HG03045 (cell line): ENCODE data around the gene DNAH7.
"Not testable (repeated sequence)": the region's sequence is repeated elsewhere in the genome, so short reads cannot be mapped to it uniquely, and the experiment has no call there.

Experiments
- ATAC-seq: cut with Tn5 transposase; IDR thresholded peaks from one replicate; pipeline ENCODE4 v1.9.1; 2021; ENCODE audit warnings: mild to moderate bottlenecking, moderate library complexity; ENCODE audit not compliant: unreplicated experiment

Gene DNAH7

DNA sequence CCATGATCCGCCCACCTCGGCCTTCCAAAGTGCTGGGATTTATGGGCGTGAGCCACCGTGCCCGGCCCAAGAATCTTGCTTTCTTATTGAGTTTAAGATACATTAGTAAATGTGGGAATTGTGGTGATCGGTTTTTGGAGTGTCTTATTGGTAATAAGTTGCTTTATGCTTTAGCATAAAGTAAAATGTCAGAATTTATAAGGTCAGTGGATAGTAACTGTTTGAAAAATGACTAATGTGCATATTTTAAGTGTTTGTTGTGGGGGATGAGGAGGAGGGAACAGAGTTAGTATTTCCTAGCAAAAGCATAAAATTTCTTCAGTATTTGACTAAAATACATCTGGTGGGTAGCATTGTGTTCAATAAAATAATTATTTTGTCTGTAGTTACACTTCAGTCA, 334.2 kb downstream of the DNAH7 start:
- ATAC-seq: no peak

GRCh38 chr2:195733831-195734230, 334.8 kb downstream of the DNAH7 start:
- no peak for ATAC-seq

DNA sequence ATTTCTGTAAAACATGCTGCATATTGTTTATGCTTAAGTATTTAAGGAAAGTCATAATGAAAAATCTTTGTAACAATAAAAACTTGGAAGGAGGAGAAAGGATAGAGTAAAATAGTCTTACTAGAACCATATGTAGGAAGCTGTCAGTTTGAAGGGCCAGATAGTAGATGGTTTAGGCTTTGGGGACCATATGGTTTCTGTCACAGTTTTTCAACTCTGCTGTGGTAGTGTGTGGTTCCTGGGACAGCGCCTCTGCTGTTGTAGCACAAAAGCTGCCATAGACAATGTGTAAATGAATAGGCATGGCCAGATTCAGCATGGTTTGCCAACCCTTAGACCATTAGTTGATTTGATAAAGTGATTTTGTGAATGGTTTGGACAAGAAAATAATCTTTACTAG, 336.1 kb downstream of the DNAH7 start:
- no peak for ATAC-seq

GRCh38 chr2:195730912-195731311, 337.7 kb downstream of the DNAH7 start:
- ATAC-seq: no peak

DNA sequence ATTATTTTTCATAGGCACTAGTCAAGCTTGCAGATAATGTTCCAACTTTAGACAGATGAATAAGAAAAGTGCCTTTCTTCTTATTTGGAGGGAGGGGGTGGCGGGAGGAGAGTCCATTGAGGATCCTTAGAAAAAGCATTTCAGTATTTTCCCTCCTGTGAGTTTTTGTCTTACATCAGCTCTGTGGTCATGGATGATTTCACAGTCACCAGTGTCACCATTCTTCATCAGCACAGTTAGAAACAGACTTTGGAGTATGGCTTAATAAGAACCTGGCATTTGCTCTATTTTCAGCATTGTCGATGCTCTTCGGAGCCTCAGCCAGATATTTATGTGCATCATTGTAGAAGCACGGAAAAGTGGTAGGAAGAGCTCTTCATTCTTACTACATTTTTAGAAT, 341.5 kb downstream of the DNAH7 start:
- no peak for ATAC-seq

DNA sequence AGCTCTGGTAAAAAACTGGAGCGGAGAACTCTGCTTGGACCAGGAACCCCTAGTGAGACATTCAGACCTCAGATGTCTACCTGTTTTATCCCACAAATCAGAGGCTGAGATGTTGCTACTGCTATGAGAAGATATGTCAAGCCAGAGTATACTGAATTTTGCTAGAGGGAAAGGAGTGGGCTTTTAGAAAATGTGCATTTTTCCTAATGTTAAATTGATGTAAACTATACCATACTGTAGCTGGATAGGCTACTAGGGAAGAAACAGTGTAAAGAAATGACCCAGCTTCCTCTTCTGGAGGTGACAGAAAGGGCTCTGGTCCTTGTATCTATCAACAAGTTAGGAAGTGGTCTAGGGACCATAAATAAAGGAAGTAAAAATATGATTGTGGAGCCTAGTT, 346.6 kb downstream of the DNAH7 start:
- ATAC-seq: no peak

GRCh38 chr2:195721042-195721441, 347.6 kb downstream of the DNAH7 start:
- no peak for ATAC-seq

DNA sequence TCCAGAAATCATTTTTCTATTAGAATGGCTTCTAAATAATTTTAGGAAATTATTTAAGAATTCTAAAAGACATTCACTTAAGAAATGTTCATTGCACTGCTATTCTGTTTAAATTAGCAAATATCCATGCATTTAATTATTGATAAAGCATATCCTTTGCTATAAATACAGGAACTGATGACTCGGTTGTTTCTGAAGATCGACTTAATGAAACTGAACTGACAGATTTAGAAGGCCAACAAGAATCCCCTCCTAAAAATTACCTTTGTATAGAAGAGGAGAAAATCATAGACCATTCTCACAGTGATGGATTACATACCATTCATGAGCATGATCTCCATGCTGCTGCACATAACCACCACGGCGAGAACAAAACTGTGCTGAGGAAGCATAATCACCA, 352.2 kb downstream of the DNAH7 start:
- ATAC-seq: no peak

DNA sequence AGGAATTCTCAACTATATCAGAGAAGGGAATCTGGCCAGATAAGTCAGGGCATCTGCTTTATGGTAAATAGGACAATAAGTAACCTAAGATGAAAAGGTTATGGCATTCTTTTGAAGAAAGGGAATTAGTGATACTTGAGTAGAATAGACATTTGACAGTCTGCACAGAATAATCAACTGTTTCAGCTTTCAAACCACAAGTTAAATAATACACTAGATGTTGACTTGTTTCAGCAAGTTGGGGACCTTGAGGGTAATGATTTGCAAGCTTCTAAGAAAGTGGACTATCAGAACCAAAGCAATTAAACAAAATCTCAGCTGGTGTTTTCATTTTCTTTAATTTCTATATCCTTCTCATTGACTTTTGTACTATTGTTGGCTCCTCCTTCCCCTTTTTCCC, 357.2 kb downstream of the DNAH7 start:
- ATAC-seq: no peak

DNA sequence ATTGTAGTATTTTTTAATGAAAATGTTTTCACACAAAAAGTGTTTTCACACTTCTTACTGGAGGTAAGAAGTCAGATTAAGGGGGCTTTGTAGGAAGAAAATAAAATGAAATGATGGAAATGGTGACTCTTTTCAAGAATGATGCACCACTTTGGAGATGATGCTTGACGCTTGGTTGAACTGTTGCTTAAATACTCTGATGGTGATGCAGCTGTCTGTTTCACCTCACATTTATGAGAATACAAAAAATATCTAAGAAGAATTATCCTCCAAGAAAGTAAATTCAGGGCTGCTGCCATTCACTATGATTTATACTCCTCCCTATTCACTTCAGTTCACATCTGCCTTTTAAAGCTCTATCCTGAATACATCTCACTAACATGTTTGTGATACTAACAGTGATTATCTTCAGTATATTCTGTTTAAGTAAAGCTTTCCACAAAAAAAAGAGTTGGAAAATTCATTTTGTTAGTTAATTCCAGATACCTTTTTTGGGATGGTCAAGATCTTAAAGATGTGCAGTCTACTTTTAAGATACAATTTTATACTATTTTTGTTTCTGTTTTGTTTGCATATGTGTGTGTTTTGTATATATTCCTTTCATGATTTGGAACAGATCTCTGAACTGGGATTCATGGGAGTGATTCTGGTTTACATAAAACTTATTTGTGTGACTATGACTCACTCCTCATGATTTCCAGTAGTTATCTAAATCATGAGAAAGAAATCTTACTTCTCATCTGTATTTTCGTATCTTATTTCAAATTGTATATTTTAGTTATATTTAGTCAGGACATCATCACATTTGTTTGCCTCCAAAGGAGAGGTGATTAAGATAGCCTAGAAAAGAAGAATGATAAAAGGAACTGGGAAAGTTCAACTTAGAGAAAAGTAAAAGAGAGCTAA, 358.5 kb downstream of the DNAH7 start:
- ATAC-seq: no peak

- ATAC-seq: no peak
These were observed 362.3 kb downstream of the DNAH7 start for GRCh38 chr2:195706161-195706900.

- no peak for ATAC-seq
These were observed 368.2 kb downstream of the DNAH7 start for GRCh38 chr2:195700480-195700879.

GRCh38 chr2:195697681-195698220, 370.9 kb downstream of the DNAH7 start:
- ATAC-seq: no peak

DNA sequence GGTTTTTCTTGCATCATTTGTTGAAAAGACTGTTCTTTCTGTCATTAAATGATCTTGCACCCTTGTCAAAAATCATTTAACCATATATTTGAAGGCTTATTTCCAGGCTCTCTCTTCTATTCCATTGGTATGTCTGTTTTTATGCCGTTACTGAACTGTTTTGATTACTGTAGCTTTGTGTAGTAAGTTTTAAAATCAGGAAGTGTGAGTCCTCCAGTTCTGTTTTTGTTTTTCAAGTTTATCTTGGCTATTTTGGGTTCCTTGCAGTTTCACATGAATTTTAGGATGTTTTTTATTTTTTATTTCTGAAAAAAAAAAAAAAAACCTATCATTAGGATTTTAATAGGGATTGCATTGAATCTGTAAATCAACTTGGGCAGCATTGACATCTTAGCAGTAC, 372.6 kb downstream of the DNAH7 start:
- ATAC-seq: no peak

- ATAC-seq: no peak
These were observed 373.5 kb downstream of the DNAH7 start for GRCh38 chr2:195695002-195695631.

DNA sequence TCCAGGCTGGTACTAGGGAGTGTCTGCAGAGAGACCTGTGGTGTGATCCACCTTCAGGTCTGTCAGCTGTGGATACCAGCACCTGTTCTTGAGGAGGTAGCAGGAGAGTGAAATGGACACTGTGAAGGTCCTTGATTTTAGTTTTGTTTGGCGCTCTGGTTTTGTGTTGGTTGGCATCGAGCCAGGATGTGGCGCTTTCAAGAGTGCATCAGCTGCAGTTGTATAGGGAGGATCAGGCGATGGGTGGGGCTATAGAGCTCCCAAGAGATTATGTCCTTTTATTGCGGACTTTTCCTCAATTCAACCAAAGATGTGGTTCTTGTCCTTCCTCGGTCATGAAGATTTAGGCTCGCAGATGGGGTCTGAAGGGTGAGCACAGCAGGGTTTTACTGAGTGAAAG, 374.1 kb downstream of the DNAH7 start:
- ATAC-seq: no peak

DNA sequence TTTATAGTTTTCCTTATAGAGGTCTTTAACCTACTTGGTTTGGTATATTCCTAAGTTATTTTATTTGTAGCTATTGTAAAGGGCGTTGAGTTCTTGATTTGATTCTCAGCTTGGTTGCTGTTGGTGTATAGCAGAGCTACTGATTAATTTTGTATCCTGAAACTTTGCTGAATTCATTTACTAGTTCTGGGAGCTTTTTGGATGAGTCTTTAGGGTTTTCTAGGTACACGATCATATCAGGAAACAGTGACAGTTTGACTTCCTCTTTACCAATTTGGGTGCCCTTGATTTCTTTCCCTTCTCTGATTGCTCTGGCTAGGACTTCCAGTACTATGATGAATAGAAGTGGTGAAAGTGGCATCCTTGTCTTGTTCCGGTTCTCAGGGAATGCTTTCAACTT, 376.1 kb downstream of the DNAH7 start:
- not testable (repeated sequence) for ATAC-seq
